Progenitor cell of endocrine pancreas (in vitro differentiated cells): ENCODE data around the gene AIG1. TPM values are rescaled to one million over a fixed set of nuclear protein-coding genes. Genes with fewer than 3 reads are reported as not detected.

Experiments used
- DNase-seq: peaks from one replicate; pipeline ENCODE4 v3.0.0; 2021; ENCODE audit warnings: low spot score; ENCODE audit not compliant: unreplicated experiment
- H3K27ac Mint-ChIP-seq: 2 replicates; pipeline ENCODE4 v1.8.0; 2021; ENCODE audit warnings: mild to moderate bottlenecking, moderate library complexity, mixed read lengths
- H3K27me3 Mint-ChIP-seq: 2 replicates; pipeline ENCODE4 v1.8.0; 2021; ENCODE audit warnings: mixed read lengths
- H3K36me3 Mint-ChIP-seq: 2 replicates; pipeline ENCODE4 v1.8.0; 2022; ENCODE audit warnings: mixed read lengths; ENCODE audit not compliant: insufficient read depth
- H3K4me1 Mint-ChIP-seq: 2 replicates; pipeline ENCODE4 v1.8.0; 2021; ENCODE audit warnings: low read depth, mixed read lengths
- H3K4me3 Mint-ChIP-seq: 2 replicates; pipeline ENCODE4 v1.8.0; 2021; ENCODE audit warnings: low read depth, mild to moderate bottlenecking, moderate library complexity, mixed read lengths
- H3K9me3 Mint-ChIP-seq: 2 replicates; pipeline ENCODE4 v1.8.0; 2021; ENCODE audit warnings: low read depth, mixed read lengths
- total RNA-seq: library from RNA; stranded (reverse); gene quantifications from 2 replicates; pipeline ENCODE4 v1.2.1, GENCODE V29; 2021
- TF ChIP-seq, protein P1 (sequence below): fragments of 200-600 bp; sonication (generic); IDR thresholded peaks from one replicate; pipeline ENCODE4 v1.5.0; 2021; ENCODE audit warnings: antibody characterized with exemption, mild to moderate bottlenecking; ENCODE audit not compliant: unreplicated experiment

AIG1 gene
- total RNA-seq, 1 donor from 2014 or later, result 40.0 TPM

DNA sequence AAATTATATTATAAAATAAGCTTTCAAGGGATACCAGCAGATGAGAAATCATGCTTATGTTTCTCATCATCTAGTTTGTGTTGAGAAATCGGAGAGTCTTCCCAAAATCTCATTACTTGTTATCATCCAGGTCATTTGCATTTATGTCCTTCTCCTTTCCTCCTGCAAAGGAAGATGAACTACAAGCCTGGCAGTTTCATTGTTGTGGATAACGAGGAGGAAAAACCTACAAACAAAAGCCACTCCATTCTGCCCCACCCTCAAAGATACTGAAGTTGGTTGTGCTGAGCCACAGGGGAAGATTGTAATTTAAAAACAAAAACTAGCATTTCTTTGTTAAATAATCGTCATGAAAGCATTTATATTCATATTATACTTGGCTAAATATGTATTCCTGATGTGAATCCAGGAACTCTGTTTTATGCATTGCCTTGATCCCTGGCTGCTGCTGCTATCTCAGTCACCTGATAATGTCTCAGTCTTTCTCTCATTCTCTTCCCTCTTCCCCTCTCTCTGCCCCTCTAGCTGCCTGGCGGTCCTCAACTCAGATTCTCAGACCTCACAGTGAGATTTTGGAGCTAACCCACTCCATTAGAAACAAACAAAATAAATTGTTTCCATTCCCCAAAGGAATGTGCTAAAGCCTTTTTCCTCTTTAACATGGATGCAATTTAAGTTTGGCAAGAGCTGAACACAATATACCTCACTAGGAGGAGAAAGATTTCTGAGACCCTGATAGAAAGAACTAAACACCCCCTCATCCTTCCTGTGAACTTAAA, 204.5 kb downstream of the AIG1 start:
- Mint-ChIP-seq H3K36me3 (no peaks in the 10 kb centered on the region), H3K4me3 (no peak overlapping the region), H3K27me3 (no peaks in the 10 kb centered on the region), H3K9me3 (no peaks in the 10 kb centered on the region), H3K4me1 (peaks cover 4% of the 10 kb centered on the region), H3K27ac (no peak overlapping the region)
- TF ChIP-seq, protein P1, sequence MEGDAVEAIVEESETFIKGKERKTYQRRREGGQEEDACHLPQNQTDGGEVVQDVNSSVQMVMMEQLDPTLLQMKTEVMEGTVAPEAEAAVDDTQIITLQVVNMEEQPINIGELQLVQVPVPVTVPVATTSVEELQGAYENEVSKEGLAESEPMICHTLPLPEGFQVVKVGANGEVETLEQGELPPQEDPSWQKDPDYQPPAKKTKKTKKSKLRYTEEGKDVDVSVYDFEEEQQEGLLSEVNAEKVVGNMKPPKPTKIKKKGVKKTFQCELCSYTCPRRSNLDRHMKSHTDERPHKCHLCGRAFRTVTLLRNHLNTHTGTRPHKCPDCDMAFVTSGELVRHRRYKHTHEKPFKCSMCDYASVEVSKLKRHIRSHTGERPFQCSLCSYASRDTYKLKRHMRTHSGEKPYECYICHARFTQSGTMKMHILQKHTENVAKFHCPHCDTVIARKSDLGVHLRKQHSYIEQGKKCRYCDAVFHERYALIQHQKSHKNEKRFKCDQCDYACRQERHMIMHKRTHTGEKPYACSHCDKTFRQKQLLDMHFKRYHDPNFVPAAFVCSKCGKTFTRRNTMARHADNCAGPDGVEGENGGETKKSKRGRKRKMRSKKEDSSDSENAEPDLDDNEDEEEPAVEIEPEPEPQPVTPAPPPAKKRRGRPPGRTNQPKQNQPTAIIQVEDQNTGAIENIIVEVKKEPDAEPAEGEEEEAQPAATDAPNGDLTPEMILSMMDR, result no peak
- DNase-seq, result no peak

DNA sequence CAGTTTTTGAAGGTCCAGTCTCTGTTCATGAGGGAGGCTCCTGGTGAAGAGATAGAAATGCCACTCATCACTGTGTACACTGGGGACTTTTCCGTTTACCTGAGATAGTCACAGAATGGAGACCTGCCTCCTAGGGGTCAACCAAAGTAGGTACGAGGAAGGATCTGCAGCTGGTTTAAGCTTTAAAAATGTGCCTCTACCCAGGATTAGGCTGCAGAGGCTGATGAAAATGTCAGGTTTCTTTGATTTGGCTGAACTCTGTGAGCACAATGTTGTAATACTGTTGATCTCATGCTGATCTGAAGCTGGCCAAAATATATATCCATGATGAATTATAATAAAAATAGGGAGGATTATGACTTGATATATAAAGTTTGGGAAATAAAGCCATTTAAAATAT, 207.1 kb downstream of the AIG1 start:
- Mint-ChIP-seq H3K4me3 (no peak overlapping the region), H3K36me3 (no peaks in the 10 kb centered on the region), H3K27me3 (no peaks in the 10 kb centered on the region), H3K4me1 (no peaks in the 10 kb centered on the region), H3K9me3 (no peaks in the 10 kb centered on the region), H3K27ac (no peak overlapping the region)
- TF ChIP-seq, protein P1, result no peak
- no peak for DNase-seq

DNA sequence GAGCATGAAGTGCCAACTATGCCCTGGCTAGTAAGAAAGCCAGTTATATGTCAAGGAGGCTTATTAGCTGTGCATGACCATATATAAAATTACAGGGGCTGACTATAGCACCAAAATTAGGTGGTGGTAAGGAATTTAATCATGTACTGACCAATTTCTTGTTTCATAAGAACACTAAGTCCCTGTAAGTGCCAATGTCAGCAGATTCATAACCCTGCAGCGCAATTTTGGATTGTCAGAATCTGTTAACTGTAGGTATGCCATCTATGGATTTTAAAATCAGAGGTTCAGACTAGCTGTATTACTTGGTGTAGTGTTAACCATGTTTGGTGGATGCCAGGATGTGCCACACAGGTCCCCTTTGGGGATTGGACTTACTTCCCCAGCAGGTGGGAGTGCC, 207.8 kb downstream of the AIG1 start:
- TF ChIP-seq, protein P1, result no peak
- Mint-ChIP-seq H3K36me3 (peaks cover 3% of the 10 kb centered on the region), H3K4me1 (no peaks in the 10 kb centered on the region), H3K9me3 (peaks cover 3% of the 10 kb centered on the region), H3K27ac (no peak overlapping the region), H3K27me3 (no peaks in the 10 kb centered on the region), H3K4me3 (no peak overlapping the region)
- no peak for DNase-seq

DNA sequence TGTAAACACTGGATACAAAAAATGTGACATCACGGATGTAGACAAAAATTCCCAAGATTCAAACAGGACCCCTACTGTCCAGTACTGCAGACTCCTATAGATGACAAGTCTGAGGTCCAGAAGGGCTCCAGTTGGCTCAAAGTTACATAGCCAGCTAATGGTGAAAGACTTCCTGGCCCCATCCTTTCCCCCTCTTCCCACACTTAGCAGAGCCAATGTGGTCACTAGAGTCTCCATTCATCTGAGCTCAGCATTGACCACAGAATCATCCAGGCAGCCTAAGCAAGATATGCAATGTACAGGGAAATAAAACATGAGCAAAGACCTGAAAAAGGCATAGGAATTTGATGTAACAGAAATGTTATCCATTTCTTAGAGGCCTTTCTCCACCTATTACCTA, 209.3 kb downstream of the AIG1 start:
- Mint-ChIP-seq H3K27ac (no peak overlapping the region), H3K4me3 (no peak overlapping the region), H3K9me3 (peaks cover 4% of the 10 kb centered on the region), H3K27me3 (no peaks in the 10 kb centered on the region), H3K4me1 (no peaks in the 10 kb centered on the region), H3K36me3 (peaks cover 3% of the 10 kb centered on the region)
- TF ChIP-seq, protein P1, result no peak
- no peak for DNase-seq

DNA sequence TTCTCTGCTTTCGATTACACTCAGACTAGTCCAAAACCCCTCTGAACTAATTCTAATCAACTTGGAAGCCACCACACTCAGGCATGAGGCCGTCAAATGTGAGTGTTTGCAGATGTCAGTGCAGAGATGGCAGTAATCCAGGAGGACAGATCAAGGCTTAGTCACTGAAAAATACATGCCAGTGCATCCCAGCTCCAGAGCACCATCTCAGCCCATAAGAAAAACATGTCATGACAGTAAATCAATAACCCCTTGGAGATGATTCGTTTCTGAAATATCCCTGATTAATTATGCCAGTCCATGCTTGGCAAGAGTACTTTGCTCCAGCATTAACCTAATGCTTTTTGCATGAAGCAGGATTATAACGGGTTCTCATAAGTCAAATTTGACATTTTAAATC, 210.3 kb downstream of the AIG1 start:
- peaks cover 4% of the 10 kb centered on the region for H3K9me3 Mint-ChIP-seq
- H3K27ac Mint-ChIP-seq, result no peak overlapping the region
- H3K27me3 Mint-ChIP-seq, result no peaks in the 10 kb centered on the region
- H3K4me3 Mint-ChIP-seq, result no peak overlapping the region
- TF ChIP-seq, protein P1, result no peak
- H3K36me3 Mint-ChIP-seq, result peaks cover 3% of the 10 kb centered on the region
- H3K4me1 Mint-ChIP-seq, result no peaks in the 10 kb centered on the region
- DNase-seq, result no peak
